GM21576 (cell line): ENCODE results near the gene ZFX.

Experiments
- ATAC-seq: cut with Tn5 transposase; IDR thresholded peaks from one replicate; pipeline ENCODE4 v1.9.1; 2021; ENCODE audit warnings: mild to moderate bottlenecking, moderate library complexity; ENCODE audit not compliant: unreplicated experiment

ZFX gene

DNA sequence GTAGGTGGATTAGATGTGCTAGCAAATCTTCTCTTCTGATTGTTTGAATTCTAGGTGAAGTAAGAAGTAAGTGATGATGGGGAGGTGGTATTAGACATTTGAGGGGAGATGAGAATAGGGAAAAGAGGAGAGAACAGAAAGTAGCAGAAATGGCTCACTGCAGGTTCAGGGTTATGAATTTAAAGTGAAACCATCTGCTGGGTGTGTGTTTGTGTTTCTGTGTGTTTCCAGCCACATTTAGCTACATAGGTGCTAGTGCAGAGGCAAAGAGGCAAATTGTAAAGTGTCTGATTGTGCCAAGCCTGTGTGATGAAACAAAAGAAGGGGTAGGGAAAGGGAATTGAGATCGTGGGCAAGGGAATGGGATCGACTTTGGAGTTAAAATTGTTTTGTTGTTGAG is 50.6 kb downstream of the ZFX start:
- ATAC-seq: no peak

DNA sequence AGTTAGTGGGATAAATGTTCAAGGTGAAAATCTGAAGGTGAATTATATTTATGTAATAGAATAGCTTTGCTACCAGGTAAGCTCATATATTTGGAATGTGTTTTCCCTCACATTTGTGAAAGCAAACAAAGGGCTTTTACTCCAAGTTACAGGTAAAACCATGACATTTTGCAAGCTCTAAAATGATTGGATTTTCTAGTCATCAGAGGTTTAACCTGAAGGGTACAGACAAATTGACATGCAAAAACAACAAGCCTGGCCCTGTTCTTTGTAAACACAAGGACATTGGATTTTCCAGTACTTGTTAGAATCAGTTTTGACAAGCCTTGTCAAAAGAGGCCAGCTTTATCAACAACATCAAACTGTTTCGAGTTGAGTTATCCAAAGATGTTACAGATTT is 51.7 kb downstream of the ZFX start:
- no peak for ATAC-seq

- ATAC-seq: no peak
Observed at GRCh38 chrX:24202465-24203031, 53.0 kb downstream of the ZFX start.

GRCh38 chrX:24203072-24203808 is 53.7 kb downstream of the ZFX start:
- ATAC-seq: no peak

DNA sequence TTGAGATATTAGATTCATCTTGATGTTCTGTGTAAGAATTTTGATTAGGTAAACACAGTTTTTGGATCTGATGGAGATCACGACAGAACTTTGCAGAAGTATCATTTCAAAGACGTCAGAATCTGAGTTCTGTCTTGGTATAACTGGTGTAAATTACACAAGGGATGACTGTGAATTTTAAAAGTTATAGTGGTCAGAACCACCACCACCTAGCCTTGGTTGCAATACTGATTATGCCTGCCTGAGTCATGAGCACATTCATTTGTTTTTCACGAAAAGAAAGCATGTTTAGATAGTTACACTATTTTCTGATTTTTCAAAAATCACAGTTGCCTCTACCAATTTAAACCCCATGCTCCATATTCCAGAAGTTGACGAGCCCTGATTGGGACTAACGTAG is 54.8 kb downstream of the ZFX start:
- no peak for ATAC-seq

DNA sequence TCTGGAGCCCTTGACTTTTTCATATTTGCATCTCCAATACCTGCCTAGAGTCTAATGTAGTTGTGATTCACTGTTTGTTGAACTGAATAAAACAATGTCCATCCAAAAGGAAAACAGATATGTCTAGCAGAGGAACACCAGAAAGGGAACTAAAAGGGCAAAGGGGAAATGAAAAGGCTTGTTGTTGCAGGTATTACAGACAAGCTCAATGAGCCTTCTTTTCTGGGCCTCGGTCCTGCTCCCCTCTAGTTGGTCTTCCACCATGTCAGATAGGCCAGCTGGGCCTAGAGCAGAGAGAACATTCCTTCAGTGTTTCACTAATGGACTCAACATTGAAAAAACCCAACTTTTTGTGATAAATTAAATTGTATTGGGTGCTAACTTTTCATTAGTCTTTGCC is 55.4 kb downstream of the ZFX start:
- no peak for ATAC-seq

GRCh38 chrX:24207826-24208225 is 58.3 kb downstream of the ZFX start:
- no peak for ATAC-seq

DNA sequence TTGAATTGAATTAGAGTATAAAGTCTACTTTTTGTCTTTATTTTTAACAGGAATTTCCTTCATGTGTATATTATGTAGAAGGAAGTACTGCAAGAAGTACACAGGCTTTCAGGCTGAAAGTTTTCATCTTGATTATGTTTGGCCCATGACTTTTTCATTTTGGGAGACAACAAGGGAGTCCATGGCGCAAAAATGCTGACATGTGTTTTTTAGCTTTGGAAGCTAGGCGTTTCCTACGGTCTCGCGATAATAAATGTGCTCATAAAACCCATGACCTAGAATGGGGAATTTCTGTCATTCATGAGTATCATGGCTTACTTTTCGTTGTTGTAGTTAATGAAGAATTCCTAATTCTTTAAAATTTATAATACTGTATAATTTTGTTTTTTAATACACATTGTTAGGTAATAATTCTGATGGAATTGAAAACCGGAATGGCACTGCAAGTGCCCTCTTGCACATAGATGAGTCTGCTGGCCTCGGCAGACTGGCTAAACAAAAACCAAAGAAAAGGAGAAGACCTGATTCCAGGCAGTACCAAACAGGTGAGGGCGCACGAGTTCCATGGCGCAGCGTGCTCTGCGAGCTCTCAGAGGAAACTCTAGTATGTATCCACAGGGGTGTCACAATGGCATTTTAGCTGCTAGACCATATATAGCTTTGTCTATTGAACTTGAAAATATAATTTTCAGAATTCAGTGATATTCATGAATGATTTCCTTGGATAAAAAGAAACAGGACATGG is 59.1 kb downstream of the ZFX start:
- no peak for ATAC-seq

DNA sequence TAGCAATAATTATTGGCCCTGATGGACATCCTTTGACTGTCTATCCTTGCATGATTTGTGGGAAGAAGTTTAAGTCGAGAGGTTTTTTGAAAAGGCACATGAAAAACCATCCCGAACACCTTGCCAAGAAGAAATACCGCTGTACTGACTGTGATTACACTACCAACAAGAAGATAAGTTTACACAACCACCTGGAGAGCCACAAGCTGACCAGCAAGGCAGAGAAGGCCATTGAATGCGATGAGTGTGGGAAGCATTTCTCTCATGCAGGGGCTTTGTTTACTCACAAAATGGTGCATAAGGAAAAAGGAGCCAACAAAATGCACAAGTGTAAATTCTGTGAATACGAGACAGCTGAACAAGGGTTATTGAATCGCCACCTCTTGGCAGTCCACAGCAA is 60.7 kb downstream of the ZFX start:
- no peak for ATAC-seq

DNA sequence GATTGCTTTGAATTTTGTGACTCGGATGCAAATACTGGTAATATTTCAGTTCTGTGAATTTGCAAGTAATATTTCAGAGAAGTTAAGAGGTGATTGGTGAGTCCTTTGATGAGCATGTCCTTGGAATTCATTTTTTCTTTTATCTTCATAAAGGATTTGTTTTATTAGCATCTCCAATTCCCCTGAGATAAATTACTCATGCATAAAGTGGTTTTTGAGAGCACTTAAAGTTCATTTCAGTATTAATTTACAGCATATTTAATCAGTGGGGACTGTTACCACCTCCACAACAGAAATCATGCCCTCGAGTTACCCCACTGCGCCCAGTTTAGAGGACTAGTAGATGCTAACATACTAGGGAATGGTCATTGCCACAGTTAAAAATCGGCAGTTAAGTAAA is 65.0 kb downstream of the ZFX start:
- ATAC-seq: no peak

- no peak for ATAC-seq
Observed at GRCh38 chrX:24215272-24215671, 65.7 kb downstream of the ZFX start.

GRCh38 chrX:24216037-24216436 is 66.5 kb downstream of the ZFX start:
- ATAC-seq: no peak

DNA sequence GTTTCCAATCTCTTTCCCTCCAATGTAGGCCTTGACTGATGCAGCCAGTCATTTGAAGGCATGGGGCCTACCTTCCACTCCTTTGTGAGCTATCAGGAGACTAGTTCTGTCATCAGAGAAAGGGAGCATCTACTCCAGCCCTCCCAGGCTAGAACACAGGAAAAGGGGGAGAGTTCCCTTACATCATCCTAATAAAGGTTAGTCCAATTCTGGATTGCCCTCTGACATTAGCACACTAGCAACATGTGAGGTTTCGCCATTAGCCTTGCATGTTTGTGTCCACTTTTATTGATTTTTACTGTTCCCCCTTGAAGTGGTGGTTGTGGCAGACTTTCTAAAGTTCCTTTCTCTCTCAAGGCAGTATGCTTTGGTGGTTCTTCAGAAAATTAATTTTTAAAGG is 67.3 kb downstream of the ZFX start:
- no peak for ATAC-seq

GRCh38 chrX:24219320-24219719 is 69.8 kb downstream of the ZFX start:
- ATAC-seq: no peak

- no peak for ATAC-seq
Observed at GRCh38 chrX:24221872-24222271, 72.3 kb downstream of the ZFX start.

DNA sequence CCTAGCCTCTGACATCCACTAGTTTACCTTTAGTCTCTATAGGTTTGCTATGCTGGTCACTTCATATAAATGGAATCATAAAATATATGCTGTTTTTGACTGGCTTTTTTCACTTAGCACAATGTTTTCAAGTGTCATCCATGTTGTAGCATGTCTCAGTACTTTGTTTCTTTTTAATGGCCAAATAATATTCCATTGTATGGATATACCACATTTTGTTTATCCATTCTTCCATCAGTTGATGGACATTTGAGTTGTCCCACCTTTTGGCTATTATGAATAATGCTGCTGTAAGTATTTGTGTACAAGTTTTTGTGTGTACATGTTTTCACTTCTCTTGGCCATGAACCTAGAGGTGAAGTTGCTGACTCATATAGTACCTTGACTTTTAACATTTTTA is 75.7 kb downstream of the ZFX start:
- no peak for ATAC-seq

DNA sequence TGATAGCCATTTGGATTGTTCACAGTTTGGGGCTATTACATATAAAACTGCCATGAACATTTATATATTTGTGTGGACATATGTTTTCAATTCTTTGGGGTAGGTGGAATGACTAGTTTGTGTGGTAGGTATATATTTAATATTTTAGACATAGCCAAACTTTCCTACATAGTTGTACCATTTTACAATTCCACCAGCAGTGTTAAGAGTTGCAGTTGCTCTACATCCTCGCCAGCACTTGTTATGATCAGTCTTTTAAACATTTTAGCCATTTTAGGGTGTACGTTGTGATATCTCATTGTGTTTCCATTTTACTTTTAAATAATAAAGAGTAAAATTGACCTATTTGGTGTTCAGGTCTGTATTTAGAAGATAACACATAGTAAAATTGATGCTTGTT is 76.6 kb downstream of the ZFX start:
- ATAC-seq: no peak

- ATAC-seq: no peak
Observed at GRCh38 chrX:24228596-24228995, 79.1 kb downstream of the ZFX start.

GRCh38 chrX:24229400-24229879 is 79.9 kb downstream of the ZFX start:
- no peak for ATAC-seq

GRCh38 chrX:24229976-24230375 is 80.4 kb downstream of the ZFX start:
- ATAC-seq: no peak

GRCh38 chrX:24231131-24231540 is 81.6 kb downstream of the ZFX start:
- ATAC-seq: peak; percentile 44

GRCh38 chrX:24231641-24232179 is 82.2 kb downstream of the ZFX start:
- ATAC-seq: no peak
